ENCODE measurements around the gene EPS15.

DNA sequence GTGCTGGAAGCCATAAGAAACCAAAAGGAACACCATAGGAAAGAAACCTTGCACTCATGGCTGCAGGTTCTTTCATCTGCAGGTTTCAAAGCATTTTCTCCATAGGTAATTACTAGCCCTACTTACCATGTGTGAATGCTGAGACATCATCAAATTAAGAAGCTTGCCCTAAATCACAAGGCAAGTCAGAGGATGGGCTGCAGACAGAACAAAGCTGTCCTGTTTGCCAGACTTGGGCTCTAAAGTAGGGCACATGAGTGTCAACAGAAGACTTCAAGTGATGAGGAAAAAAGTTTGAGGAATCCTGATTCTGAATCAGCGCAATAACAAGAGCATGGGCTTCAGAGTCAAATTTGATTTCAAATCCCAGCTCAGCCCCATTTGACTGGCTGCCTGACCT, 5.8 kb upstream of the EPS15 start:
- TF ChIP-seq YY1 (IDR thresholded peaks at IDR 0.05; ENCODE audit: low read depth, low read length) (no peak), JUND (IDR thresholded peaks at IDR 0.05; ENCODE audit: low read depth, low read length) (no peak)
- TF ChIP-seq, protein P1, sequence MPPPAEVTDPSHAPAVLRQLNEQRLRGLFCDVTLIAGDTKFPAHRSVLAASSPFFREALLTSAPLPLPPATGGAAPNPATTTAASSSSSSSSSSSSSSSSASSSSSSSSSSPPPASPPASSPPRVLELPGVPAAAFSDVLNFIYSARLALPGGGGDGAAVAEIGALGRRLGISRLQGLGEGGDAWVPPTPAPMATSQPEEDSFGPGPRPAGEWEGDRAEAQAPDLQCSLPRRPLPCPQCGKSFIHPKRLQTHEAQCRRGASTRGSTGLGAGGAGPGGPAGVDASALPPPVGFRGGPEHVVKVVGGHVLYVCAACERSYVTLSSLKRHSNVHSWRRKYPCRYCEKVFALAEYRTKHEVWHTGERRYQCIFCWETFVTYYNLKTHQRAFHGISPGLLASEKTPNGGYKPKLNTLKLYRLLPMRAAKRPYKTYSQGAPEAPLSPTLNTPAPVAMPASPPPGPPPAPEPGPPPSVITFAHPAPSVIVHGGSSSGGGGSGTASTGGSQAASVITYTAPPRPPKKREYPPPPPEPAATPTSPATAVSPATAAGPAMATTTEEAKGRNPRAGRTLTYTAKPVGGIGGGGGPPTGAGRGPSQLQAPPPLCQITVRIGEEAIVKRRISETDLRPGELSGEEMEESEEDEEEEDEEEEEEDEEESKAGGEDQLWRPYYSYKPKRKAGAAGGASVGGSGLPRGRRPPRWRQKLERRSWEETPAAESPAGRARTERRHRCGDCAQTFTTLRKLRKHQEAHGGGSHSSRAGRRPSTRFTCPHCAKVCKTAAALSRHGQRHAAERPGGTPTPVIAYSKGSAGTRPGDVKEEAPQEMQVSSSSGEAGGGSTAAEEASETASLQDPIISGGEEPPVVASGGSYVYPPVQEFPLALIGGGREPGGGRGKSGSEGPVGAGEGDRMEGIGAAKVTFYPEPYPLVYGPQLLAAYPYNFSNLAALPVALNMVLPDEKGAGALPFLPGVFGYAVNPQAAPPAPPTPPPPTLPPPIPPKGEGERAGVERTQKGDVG (CRISPR knock-in tag; IDR thresholded peaks at IDR 0.05): no peak
- TF ChIP-seq, protein P2, sequence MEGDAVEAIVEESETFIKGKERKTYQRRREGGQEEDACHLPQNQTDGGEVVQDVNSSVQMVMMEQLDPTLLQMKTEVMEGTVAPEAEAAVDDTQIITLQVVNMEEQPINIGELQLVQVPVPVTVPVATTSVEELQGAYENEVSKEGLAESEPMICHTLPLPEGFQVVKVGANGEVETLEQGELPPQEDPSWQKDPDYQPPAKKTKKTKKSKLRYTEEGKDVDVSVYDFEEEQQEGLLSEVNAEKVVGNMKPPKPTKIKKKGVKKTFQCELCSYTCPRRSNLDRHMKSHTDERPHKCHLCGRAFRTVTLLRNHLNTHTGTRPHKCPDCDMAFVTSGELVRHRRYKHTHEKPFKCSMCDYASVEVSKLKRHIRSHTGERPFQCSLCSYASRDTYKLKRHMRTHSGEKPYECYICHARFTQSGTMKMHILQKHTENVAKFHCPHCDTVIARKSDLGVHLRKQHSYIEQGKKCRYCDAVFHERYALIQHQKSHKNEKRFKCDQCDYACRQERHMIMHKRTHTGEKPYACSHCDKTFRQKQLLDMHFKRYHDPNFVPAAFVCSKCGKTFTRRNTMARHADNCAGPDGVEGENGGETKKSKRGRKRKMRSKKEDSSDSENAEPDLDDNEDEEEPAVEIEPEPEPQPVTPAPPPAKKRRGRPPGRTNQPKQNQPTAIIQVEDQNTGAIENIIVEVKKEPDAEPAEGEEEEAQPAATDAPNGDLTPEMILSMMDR (IDR thresholded peaks at IDR 0.05 in 2 of 3, conservative IDR thresholded peaks at IDR 0.05 in 1 of 3; ENCODE audit: control insufficient read depth in 2 of 3, extremely low read depth in 1 of 3, insufficient read depth in 1 of 3, low read depth in 3 of 3, low read length in 3 of 3): no peak
